22Rv1 (cell line): Measurements from ENCODE around the gene PPARG.

Source experiments
- CTCF ChIP-seq: fragments of 450-650 bp; IDR thresholded peaks from 2 replicates; pipeline ENCODE4 v1.5.1; 2017; ENCODE audit warnings: mild to moderate bottlenecking
- ZFX ChIP-seq: fragments of 450-650 bp; IDR thresholded peaks from 2 replicates; pipeline ENCODE4 v1.6.1; 2017; ENCODE audit warnings: antibody characterized with exemption, borderline replicate concordance

GRCh38 chr3:12247411-12247810, 41.5 kb upstream of the PPARG start:
- TF ChIP-seq CTCF, result no peak
- TF ChIP-seq ZFX, result no peak
